HCT116 (cell line): ENCODE data around the gene KLHDC7B. TPM values are rescaled to one million over a fixed set of nuclear protein-coding genes. Genes with fewer than 3 reads are reported as not detected.

ENCODE experiments used
- ATAC-seq: fragments of 200-7000 bp; cut with Tn5 transposase; 2 replicates; pipeline ENCODE4 v1.9.1; 2020; ENCODE audit warnings: mild to moderate bottlenecking, moderate library complexity
- BruUV-seq: library from RNA; stranded (reverse); fragments of 400-500 nt; replicated peaks from 2 replicates; lab custom pipeline; 2021; lab: Mats Ljungman, UMichigan
- CTCF ChIA-PET: fragments of 300-600 bp; sonication (Branson Sonifier 250); formaldehyde crosslinking; loops from one replicate; lab custom pipeline; 2021; ENCODE audit warnings: antibody characterized with exemption; lab: Charles Lee
- POLR2A ChIA-PET: fragments of 300-600, 350-600 bp; sonication (Branson Sonifier 250); formaldehyde crosslinking; loops from one replicate; lab custom pipeline; 2021; ENCODE audit warnings: antibody characterized with exemption; lab: Charles Lee
- RAD21 ChIA-PET, 2 experiments: fragments of 300-600 bp; sonication (Branson Sonifier 250); formaldehyde crosslinking; loops; one replicate each; lab custom pipeline; 2023; ENCODE audit warnings: low total read pairs in 2 of 2; ENCODE audit not compliant: uncharacterized antibody in 2 of 2, unreplicated experiment in 2 of 2, low non-redundant PET in 1 of 2; lab: Charles Lee
- DNase-seq: peaks from one replicate; pipeline ENCODE4 v3.0.0-alpha.2; 2010; ENCODE audit warnings: low read depth, low spot score
- H2AFZ ChIP-seq: fragments of 200-600 bp; shearing (Covaris generic), sonication (generic); 2 replicates; pipeline ENCODE4 v1.6.1; 2017; ENCODE audit warnings: low read depth, mixed run types, mixed read lengths, antibody characterized with exemption, low read length; ENCODE audit not compliant: poor library complexity, severe bottlenecking
- H3K27ac ChIP-seq: 2 replicates; pipeline ENCODE4 v1.5.1; 2012; ENCODE audit warnings: low read depth, low read length
- H3K27me3 ChIP-seq: fragments of 200-600 bp; sonication (generic); 2 replicates; pipeline ENCODE4 v1.6.1; 2016; ENCODE audit warnings: mixed run types, low read length, mixed read lengths; ENCODE audit not compliant: insufficient read depth
- H3K36me3 ChIP-seq, 2 experiments: fragments of 200-500 bp in 1 of 2; fragments of 200-600 bp in 1 of 2; sonication (Bioruptor generic) in 1 of 2; sonication (generic) in 1 of 2; 2 replicates each; pipeline versions ENCODE4 v1.5.1 to v1.6.1; 2014 to 2016; ENCODE audit warnings: low read length in 2 of 2, inconsistent platforms in 1 of 2, mixed read lengths in 1 of 2, mixed run types in 1 of 2; ENCODE audit not compliant: insufficient read depth in 2 of 2, control insufficient read depth in 1 of 2
- H3K4me1 ChIP-seq, 2 experiments: fragments of 200-600 bp in 1 of 2; sonication (generic) in 1 of 2; 2 replicates each; pipeline versions ENCODE4 v1.5.1 to v1.6.1; 2012 to 2017; ENCODE audit warnings: low read length in 2 of 2, inconsistent platforms in 1 of 2, mild to moderate bottlenecking in 1 of 2, mixed read lengths in 1 of 2, mixed run types in 1 of 2, moderate library complexity in 1 of 2; ENCODE audit not compliant: insufficient read depth in 2 of 2, control insufficient read depth in 1 of 2
- H3K4me2 ChIP-seq: fragments of 200-600 bp; sonication (generic); 2 replicates; pipeline ENCODE4 v1.6.1; 2017; ENCODE audit warnings: mixed run types, low read length, mixed read lengths
- H3K4me3 ChIP-seq, 2 experiments: fragments of 200-600 bp in 1 of 2; sonication (generic) in 1 of 2; replicated peaks in 1 of 2; 2 replicates each; pipeline ENCODE4 v1.5.1; 2011 to 2016; ENCODE audit warnings: low read length in 2 of 2, control low read depth in 1 of 2, low read depth in 1 of 2, mild to moderate bottlenecking in 1 of 2, mixed read lengths in 1 of 2, mixed run types in 1 of 2
- H3K79me2 ChIP-seq: fragments of 200-600 bp; sonication (generic); 2 replicates; pipeline ENCODE4 v1.6.1; 2017; ENCODE audit warnings: mild to moderate bottlenecking, mixed run types, low read length, moderate library complexity, mixed read lengths; ENCODE audit not compliant: insufficient read depth
- H3K9ac ChIP-seq: fragments of 200-600 bp; sonication (generic); 2 replicates; pipeline ENCODE4 v1.6.1; 2016; ENCODE audit warnings: low read length, mixed read lengths
- H3K9me2 ChIP-seq: fragments of 200-600 bp; sonication (generic), shearing (Covaris generic); 2 replicates; pipeline ENCODE4 v1.6.1; 2017; ENCODE audit warnings: mixed run types, mild to moderate bottlenecking, moderate library complexity; ENCODE audit not compliant: insufficient read depth
- H3K9me3 ChIP-seq, 2 experiments: fragments of 200-500 bp in 1 of 2; fragments of 200-600 bp in 1 of 2; sonication (Bioruptor generic) in 1 of 2; sonication (generic) in 1 of 2; 2 replicates each; pipeline ENCODE4 v1.6.1; 2014 to 2017; ENCODE audit warnings: low read length in 2 of 2, mixed read lengths in 2 of 2, inconsistent platforms in 1 of 2, low read depth in 1 of 2, mild to moderate bottlenecking in 1 of 2, mixed run types in 1 of 2, moderate library complexity in 1 of 2; ENCODE audit not compliant: control insufficient read depth in 1 of 2, insufficient read depth in 1 of 2
- H4K20me1 ChIP-seq: fragments of 200-600 bp; sonication (generic), shearing (Covaris generic); 2 replicates; pipeline ENCODE4 v1.6.1; 2017; ENCODE audit warnings: mixed run types, mild to moderate bottlenecking, moderate library complexity; ENCODE audit not compliant: insufficient read depth
- EZH2 ChIP-seq: fragments of 200-600 bp; sonication (generic); IDR thresholded peaks from 2 replicates; pipeline ENCODE4 v1.6.1; 2017; ENCODE audit warnings: antibody characterized with exemption, mixed run types
- EZH2phosphoT487 ChIP-seq: fragments of 200-600 bp; IDR thresholded peaks from 2 replicates; pipeline ENCODE4 v1.6.1; 2018; ENCODE audit warnings: antibody characterized with exemption, borderline replicate concordance
- SRF ChIP-seq: IDR thresholded peaks from 2 replicates; pipeline ENCODE4 v1.6.1; 2012; ENCODE audit warnings: low read depth
- ZFX ChIP-seq: fragments of 450-650 bp; IDR thresholded peaks from 2 replicates; pipeline ENCODE4 v1.6.1; 2017
- intact Hi-C: fragments of 100-400 bp; cut with micrococcal nuclease; formaldehyde crosslinking; loops from 2 replicates; pipeline ENCODE4 v1.10.0; 2022
- total RNA-seq: library from RNA; stranded (reverse); gene quantifications from one replicate; pipeline ENCODE4 v1.2.1, GENCODE V29; 2021; ENCODE audit not compliant: unreplicated experiment
- TF ChIP-seq, protein P1 (sequence below): IDR thresholded peaks from 2 replicates; pipeline ENCODE4 v1.6.1; 2012
- TF ChIP-seq, protein P2 (sequence below): IDR thresholded peaks from 2 replicates; pipeline ENCODE4 v1.6.1; 2012; ENCODE audit warnings: low read depth
- TF ChIP-seq, protein P3 (sequence below), 3 experiments: fragments of 200-600 bp in 1 of 3; sonication (generic) in 1 of 3; IDR thresholded peaks in 2 of 3; conservative IDR thresholded peaks in 1 of 3; 2 replicates each; pipeline ENCODE4 v1.5.1; 2012 to 2017; ENCODE audit warnings: low read depth in 2 of 3, low read length in 2 of 3, antibody characterized with exemption in 1 of 3, borderline replicate concordance in 1 of 3, control low read depth in 1 of 3, mild to moderate bottlenecking in 1 of 3, mixed read lengths in 1 of 3, mixed run types in 1 of 3, moderate library complexity in 1 of 3; ENCODE audit not compliant: insufficient read depth in 1 of 3

KLHDC7B gene
- total RNA-seq, 1 experiment from 2014 or later: 0.69 TPM

DNA sequence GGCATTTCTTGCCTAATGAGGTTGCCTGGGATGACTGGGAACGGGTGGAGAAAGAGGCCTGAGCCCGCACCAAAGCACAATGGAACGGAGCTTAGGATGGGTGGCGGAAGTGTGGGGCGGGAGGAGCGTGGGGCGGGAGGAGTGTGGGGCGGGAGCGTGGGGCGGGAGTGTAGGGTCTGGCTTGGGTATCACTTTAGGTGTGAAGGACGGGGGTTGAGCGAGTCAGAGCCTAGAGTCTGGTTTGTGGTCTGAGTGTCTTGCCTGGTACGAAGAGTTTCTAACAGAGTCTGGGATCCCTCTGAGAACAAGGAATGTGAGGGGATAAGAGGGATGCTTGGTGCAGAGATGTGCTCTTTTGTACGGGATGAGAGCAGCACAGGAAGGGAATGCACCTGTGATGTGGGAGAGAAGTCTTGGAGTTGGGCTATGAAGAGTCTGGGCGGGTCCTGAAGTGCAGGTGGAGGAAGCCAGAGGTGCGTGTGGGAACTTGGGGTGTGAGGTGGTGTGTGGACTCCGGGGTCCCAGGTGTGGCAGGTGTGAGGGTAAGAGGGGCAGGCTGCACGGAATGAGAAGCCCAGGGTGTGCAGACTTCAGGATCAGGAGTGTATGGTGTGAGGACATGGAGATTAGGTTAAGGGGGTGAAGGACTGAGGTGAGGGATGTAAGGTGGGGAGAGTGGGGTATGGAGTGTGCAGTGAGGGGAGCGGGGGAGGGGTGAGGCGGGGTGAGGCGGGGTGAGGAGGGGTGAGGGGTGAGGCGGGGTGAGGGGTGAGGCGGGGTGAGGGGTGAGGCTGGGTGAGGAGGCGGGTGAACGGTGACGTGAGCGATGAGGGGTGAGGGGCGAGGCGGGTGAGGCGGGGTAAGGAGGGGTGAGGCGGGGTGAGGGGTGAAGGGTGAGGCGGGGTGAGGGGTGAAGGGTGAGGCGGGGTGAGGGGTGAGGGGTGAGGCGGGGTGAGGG is 16.0 kb downstream of the KLHDC7B start:
- Histone ChIP-seq H3K9ac (no peak overlapping the region), H3K36me3 (no peaks in the 10 kb centered on the region), H2AFZ (no peak overlapping the region), H3K9me2 (no peaks in the 10 kb centered on the region), H3K4me2 (no peak overlapping the region), H3K4me1 (peaks cover 6 to 11% of the 10 kb centered on the region in 2 experiments; a peak in 2 of 4 replicates), H3K27me3 (no peaks in the 10 kb centered on the region), H3K27ac (no peak overlapping the region), H3K79me2 (no peaks in the 10 kb centered on the region), H3K9me3 (no peaks in the 10 kb centered on the region), H4K20me1 (no peaks in the 10 kb centered on the region), H3K4me3 (no peak overlapping the region)
- TF ChIP-seq, protein P1, sequence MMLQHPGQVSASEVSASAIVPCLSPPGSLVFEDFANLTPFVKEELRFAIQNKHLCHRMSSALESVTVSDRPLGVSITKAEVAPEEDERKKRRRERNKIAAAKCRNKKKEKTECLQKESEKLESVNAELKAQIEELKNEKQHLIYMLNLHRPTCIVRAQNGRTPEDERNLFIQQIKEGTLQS: no peak
- TF ChIP-seq EZH2phosphoT487 (no peak), ZFX (no peak), EZH2 (no peak), SRF (no peak)
- TF ChIP-seq, protein P2, sequence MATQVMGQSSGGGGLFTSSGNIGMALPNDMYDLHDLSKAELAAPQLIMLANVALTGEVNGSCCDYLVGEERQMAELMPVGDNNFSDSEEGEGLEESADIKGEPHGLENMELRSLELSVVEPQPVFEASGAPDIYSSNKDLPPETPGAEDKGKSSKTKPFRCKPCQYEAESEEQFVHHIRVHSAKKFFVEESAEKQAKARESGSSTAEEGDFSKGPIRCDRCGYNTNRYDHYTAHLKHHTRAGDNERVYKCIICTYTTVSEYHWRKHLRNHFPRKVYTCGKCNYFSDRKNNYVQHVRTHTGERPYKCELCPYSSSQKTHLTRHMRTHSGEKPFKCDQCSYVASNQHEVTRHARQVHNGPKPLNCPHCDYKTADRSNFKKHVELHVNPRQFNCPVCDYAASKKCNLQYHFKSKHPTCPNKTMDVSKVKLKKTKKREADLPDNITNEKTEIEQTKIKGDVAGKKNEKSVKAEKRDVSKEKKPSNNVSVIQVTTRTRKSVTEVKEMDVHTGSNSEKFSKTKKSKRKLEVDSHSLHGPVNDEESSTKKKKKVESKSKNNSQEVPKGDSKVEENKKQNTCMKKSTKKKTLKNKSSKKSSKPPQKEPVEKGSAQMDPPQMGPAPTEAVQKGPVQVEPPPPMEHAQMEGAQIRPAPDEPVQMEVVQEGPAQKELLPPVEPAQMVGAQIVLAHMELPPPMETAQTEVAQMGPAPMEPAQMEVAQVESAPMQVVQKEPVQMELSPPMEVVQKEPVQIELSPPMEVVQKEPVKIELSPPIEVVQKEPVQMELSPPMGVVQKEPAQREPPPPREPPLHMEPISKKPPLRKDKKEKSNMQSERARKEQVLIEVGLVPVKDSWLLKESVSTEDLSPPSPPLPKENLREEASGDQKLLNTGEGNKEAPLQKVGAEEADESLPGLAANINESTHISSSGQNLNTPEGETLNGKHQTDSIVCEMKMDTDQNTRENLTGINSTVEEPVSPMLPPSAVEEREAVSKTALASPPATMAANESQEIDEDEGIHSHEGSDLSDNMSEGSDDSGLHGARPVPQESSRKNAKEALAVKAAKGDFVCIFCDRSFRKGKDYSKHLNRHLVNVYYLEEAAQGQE: no peak
- TF ChIP-seq, protein P3, sequence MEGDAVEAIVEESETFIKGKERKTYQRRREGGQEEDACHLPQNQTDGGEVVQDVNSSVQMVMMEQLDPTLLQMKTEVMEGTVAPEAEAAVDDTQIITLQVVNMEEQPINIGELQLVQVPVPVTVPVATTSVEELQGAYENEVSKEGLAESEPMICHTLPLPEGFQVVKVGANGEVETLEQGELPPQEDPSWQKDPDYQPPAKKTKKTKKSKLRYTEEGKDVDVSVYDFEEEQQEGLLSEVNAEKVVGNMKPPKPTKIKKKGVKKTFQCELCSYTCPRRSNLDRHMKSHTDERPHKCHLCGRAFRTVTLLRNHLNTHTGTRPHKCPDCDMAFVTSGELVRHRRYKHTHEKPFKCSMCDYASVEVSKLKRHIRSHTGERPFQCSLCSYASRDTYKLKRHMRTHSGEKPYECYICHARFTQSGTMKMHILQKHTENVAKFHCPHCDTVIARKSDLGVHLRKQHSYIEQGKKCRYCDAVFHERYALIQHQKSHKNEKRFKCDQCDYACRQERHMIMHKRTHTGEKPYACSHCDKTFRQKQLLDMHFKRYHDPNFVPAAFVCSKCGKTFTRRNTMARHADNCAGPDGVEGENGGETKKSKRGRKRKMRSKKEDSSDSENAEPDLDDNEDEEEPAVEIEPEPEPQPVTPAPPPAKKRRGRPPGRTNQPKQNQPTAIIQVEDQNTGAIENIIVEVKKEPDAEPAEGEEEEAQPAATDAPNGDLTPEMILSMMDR (IDR thresholded peaks at IDR 0.05 in 2 of 3, conservative IDR thresholded peaks at IDR 0.05 in 1 of 3; ENCODE audit: borderline replicate concordance in 1 of 3, insufficient read depth in 1 of 3, low read depth in 2 of 3, low read length in 2 of 3): no peak
- ATAC-seq: no peak
- no TSS peak for BruUV-seq
- RAD21 ChIA-PET: no interaction called here
- POLR2A ChIA-PET: no interaction called here
- CTCF ChIA-PET: no interaction called here
- intact Hi-C loops: no loop called here
- no peak for DNase-seq
